ENCODE data around the gene FRMD4B. TPM values are rescaled to one million over a fixed set of nuclear protein-coding genes. Genes with fewer than 3 reads are reported as not detected.
"Not testable (repeated sequence)": the region's sequence is repeated elsewhere in the genome, so short reads cannot be mapped to it uniquely, and the experiment has no call there.

FRMD4B gene
- total RNA-seq, 5 donors from 2014 or later (not counting 1 experiment from before 2014, with no cell fraction given), result 5.5 to 23.1 (median 10.9) TPM

GRCh38 chr3:69236812-69237707 lies 148.8 kb downstream of the FRMD4B start:
- peak overlapping the region; percentile 14 for H3K27ac ChIP-seq (ENCODE audit: low read length)
- Mint-ChIP-seq H3K27me3 (no peaks in the 10 kb centered on the region), H3K36me3 (no peaks in the 10 kb centered on the region), H3K9me3 (no peaks in the 10 kb centered on the region), H3K4me3 (peak overlapping the region; percentile 41 to 74 (median 58)), H3K4me1 (peaks cover 21 to 30% (median 26%) of the 10 kb centered on the region in 3 donors), H3K27ac (peak overlapping the region; percentile 77 to 89)
- H3K9me3 ChIP-seq, result no peaks in the 10 kb centered on the region
- ATAC-seq (replicated peaks in 1 of 4), result peak; percentile 54 to 70 (median 62)
- no peaks in the 10 kb centered on the region for H3K36me3 ChIP-seq (ENCODE audit: control insufficient read depth in 2 of 2, extremely low read depth in 1 of 2, insufficient read depth in 1 of 2, low read length in 1 of 2)
- peaks cover 6 to 20% of the 10 kb centered on the region in 2 experiments for H3K4me1 ChIP-seq (ENCODE audit: control insufficient read depth in 1 of 2, extremely low read depth in 1 of 2, insufficient read depth in 2 of 2, low read length in 2 of 2)
- H3K4me3 ChIP-seq (ENCODE audit: control insufficient read depth in 1 of 2, extremely low read depth in 1 of 2, low read length in 1 of 2), result peak overlapping the region in 1 of 2 donors; percentile 10
- CTCF ChIA-PET, result interaction anchor here (0.6 to 2.7 kb wide), 7 partner anchors 13 to 209 kb away, joined by 4 to 11 read pairs (median 6); no protein-coding TSS in a partner anchor
- POLR2A ChIA-PET, result interaction anchor here in 1 of 2 donors (0.5 to 0.6 kb wide), 2 partner anchors 69 to 121 kb away, joined by 3 to 4 read pairs; no protein-coding TSS in a partner anchor
- H3K27me3 ChIP-seq (replicated peaks in 1 of 2; ENCODE audit: control insufficient read depth in 2 of 2, extremely low read depth in 1 of 2, insufficient read depth in 2 of 2, low read length in 1 of 2), result no peaks in the 10 kb centered on the region
- peak in 1 of 35 experiments; percentile 22 for DNase-seq
- WGBS (ENCODE audit: insufficient coverage), result 100% methylated on average over 1 of the region's 8 CpGs

DNA sequence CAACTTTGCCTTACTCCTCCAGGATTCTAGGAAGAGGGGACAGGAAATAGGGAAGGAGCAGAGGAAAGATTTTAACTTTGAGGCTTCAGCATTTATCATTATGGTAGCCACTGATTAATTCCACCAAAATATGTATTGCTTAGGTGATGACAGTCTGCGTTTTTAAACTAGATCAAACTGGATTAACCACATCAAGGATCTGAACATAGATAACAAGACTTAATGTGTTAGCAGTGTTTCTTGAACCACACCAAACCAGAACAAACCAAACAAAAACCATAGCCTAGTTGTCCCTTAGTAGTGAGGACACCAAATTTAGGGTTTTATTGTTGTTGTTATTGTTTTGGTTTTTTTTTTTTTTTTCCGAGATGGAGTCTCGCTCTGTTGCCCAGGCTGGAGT lies 150.0 kb downstream of the FRMD4B start:
- no peak overlapping the region for H3K4me3 ChIP-seq (ENCODE audit: control insufficient read depth in 1 of 2, extremely low read depth in 1 of 2, low read length in 1 of 2)
- ChIA-PET POLR2A (interaction anchor here in 1 of 2 donors (0.6 kb wide), 1 partner anchor 132 kb away, joined by 6 read pairs; no protein-coding TSS in a partner anchor), CTCF (interaction anchor here (0.5 to 2.7 kb wide), 6 partner anchors 11 to 74 kb away, joined by 3 to 11 read pairs (median 6); no protein-coding TSS in a partner anchor)
- Mint-ChIP-seq H3K27ac (peak overlapping the region; percentile 77 to 89), H3K4me3 (peak overlapping the region in 2 of 3 donors; percentile 41 to 74), H3K4me1 (peaks cover 21 to 30% (median 25%) of the 10 kb centered on the region in 3 donors), H3K36me3 (peaks cover 1% of the 10 kb centered on the region), H3K9me3 (no peaks in the 10 kb centered on the region), H3K27me3 (no peaks in the 10 kb centered on the region)
- H3K9me3 ChIP-seq, result no peaks in the 10 kb centered on the region
- H3K27me3 ChIP-seq (replicated peaks in 1 of 2; ENCODE audit: control insufficient read depth in 2 of 2, extremely low read depth in 1 of 2, insufficient read depth in 2 of 2, low read length in 1 of 2), result no peaks in the 10 kb centered on the region
- DNase-seq (peak in 1 of 35 experiments; percentile 52), ATAC-seq (replicated peaks in 1 of 4) (peak; percentile 23 to 73 (median 52))
- WGBS (ENCODE audit: insufficient coverage), result no CpG with 5 or more reads among the region's 3 CpGs
- H3K36me3 ChIP-seq (ENCODE audit: control insufficient read depth in 2 of 2, extremely low read depth in 1 of 2, insufficient read depth in 1 of 2, low read length in 1 of 2), result no peaks in the 10 kb centered on the region
- no peak overlapping the region for H3K27ac ChIP-seq (ENCODE audit: low read length)
- H3K4me1 ChIP-seq (ENCODE audit: control insufficient read depth in 1 of 2, extremely low read depth in 1 of 2, insufficient read depth in 2 of 2, low read length in 2 of 2), result peaks cover 6 to 20% of the 10 kb centered on the region in 2 experiments

DNA sequence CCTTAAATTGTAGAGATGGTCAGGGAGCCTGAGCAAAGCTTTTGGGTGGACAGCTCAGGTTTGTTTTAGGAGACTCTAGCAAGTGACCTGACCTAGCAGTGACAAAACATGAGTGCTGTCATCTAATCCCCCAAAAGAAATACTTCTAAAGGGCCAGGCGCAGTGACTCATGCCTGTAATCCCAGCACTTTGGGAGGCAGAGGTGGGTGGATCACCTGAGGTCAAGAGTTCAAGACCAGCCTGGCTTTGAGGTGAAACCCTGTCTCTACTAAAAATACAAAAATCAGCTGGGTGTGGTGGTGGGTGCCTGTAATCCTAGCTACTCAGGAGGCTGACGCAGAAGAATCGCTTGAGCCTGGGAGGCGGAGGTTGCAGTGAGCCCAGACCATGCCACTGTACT lies 150.7 kb downstream of the FRMD4B start:
- POLR2A ChIA-PET, result interaction anchor here in 1 of 2 donors (1.2 kb wide), 1 partner anchor 26 kb away, joined by 5 read pairs; no protein-coding TSS in a partner anchor
- not testable (repeated sequence) for H3K27ac ChIP-seq (ENCODE audit: low read length); H3K4me3 Mint-ChIP-seq; H3K36me3 ChIP-seq (ENCODE audit: control insufficient read depth in 2 of 2, extremely low read depth in 1 of 2, insufficient read depth in 1 of 2, low read length in 1 of 2); H3K9me3 Mint-ChIP-seq; H3K36me3 Mint-ChIP-seq; H3K27me3 ChIP-seq (replicated peaks in 1 of 2; ENCODE audit: control insufficient read depth in 2 of 2, extremely low read depth in 1 of 2, insufficient read depth in 2 of 2, low read length in 1 of 2); H3K4me3 ChIP-seq (ENCODE audit: control insufficient read depth in 1 of 2, extremely low read depth in 1 of 2, low read length in 1 of 2); ATAC-seq (replicated peaks in 1 of 4); H3K9me3 ChIP-seq; DNase-seq; H3K27me3 Mint-ChIP-seq
- peaks cover 6 to 20% of the 10 kb centered on the region in 2 experiments for H3K4me1 ChIP-seq (ENCODE audit: control insufficient read depth in 1 of 2, extremely low read depth in 1 of 2, insufficient read depth in 2 of 2, low read length in 2 of 2)
- CTCF ChIA-PET, result interaction anchor here in 1 of 2 donors (0.6 to 2.7 kb wide), 2 partner anchors 28 to 71 kb away, joined by 4 to 11 read pairs; no protein-coding TSS in a partner anchor
- H3K27ac Mint-ChIP-seq, result peak overlapping the region in 1 of 2 donors; percentile 70
- peaks cover 21 to 30% (median 21%) of the 10 kb centered on the region in 3 donors for H3K4me1 Mint-ChIP-seq
- no CpG with 5 or more reads among the region's 4 CpGs for WGBS (ENCODE audit: insufficient coverage)

- Mint-ChIP-seq H3K4me3 (no peak overlapping the region), H3K9me3 (no peaks in the 10 kb centered on the region), H3K27ac (peak overlapping the region in 1 of 2 donors; percentile 17), H3K27me3 (no peaks in the 10 kb centered on the region), H3K4me1 (peaks cover 21 to 28% (median 21%) of the 10 kb centered on the region in 3 donors), H3K36me3 (peaks cover 4% of the 10 kb centered on the region)
- POLR2A ChIA-PET, result interaction anchor here (0.6 kb wide), 3 partner anchors 115 to 292 kb away, joined by 4 to 7 read pairs (median 4); no protein-coding TSS in a partner anchor
- Histone ChIP-seq H3K9me3 (no peaks in the 10 kb centered on the region), H3K27ac (ENCODE audit: low read length) (no peak overlapping the region), H3K4me3 (ENCODE audit: control insufficient read depth in 1 of 2, extremely low read depth in 1 of 2, low read length in 1 of 2) (no peak overlapping the region), H3K4me1 (ENCODE audit: control insufficient read depth in 1 of 2, extremely low read depth in 1 of 2, insufficient read depth in 2 of 2, low read length in 2 of 2) (peaks cover 6 to 19% of the 10 kb centered on the region in 2 experiments), H3K27me3 (replicated peaks in 1 of 2; ENCODE audit: control insufficient read depth in 2 of 2, extremely low read depth in 1 of 2, insufficient read depth in 2 of 2, low read length in 1 of 2) (no peaks in the 10 kb centered on the region), H3K36me3 (ENCODE audit: control insufficient read depth in 2 of 2, extremely low read depth in 1 of 2, insufficient read depth in 1 of 2, low read length in 1 of 2) (no peaks in the 10 kb centered on the region)
- ATAC-seq (replicated peaks in 1 of 4), result no peak
- WGBS (ENCODE audit: insufficient coverage), result no CpG with 5 or more reads among the region's 2 CpGs
- DNase-seq, result no peak
- CTCF ChIA-PET, result interaction anchor here in 1 of 2 donors (0.6 to 0.9 kb wide), 3 partner anchors 19 to 74 kb away, joined by 3 to 8 read pairs (median 3); no protein-coding TSS in a partner anchor
These were observed 153.4 kb downstream of the FRMD4B start for GRCh38 chr3:69232482-69232881.

GRCh38 chr3:69231929-69232440 lies 153.9 kb downstream of the FRMD4B start:
- H3K4me1 ChIP-seq (ENCODE audit: control insufficient read depth in 1 of 2, extremely low read depth in 1 of 2, insufficient read depth in 2 of 2, low read length in 2 of 2), result peaks cover 6 to 14% of the 10 kb centered on the region in 2 experiments
- no peak overlapping the region for H3K4me3 ChIP-seq (ENCODE audit: control insufficient read depth in 1 of 2, extremely low read depth in 1 of 2, low read length in 1 of 2)
- no peaks in the 10 kb centered on the region for H3K27me3 ChIP-seq (replicated peaks in 1 of 2; ENCODE audit: control insufficient read depth in 2 of 2, extremely low read depth in 1 of 2, insufficient read depth in 2 of 2, low read length in 1 of 2)
- no peak overlapping the region for H3K27ac ChIP-seq (ENCODE audit: low read length)
- no peaks in the 10 kb centered on the region for H3K36me3 ChIP-seq (ENCODE audit: control insufficient read depth in 2 of 2, extremely low read depth in 1 of 2, insufficient read depth in 1 of 2, low read length in 1 of 2)
- Mint-ChIP-seq H3K27me3 (no peaks in the 10 kb centered on the region), H3K36me3 (peaks cover 4% of the 10 kb centered on the region), H3K27ac (peak overlapping the region in 1 of 2 donors; percentile 17), H3K4me1 (peaks cover 17 to 23% (median 19%) of the 10 kb centered on the region in 3 donors), H3K9me3 (no peaks in the 10 kb centered on the region), H3K4me3 (no peak overlapping the region)
- ChIA-PET CTCF (no interaction called here), POLR2A (interaction anchor here (0.6 kb wide), 3 partner anchors 114 to 291 kb away, joined by 4 to 7 read pairs (median 4); no protein-coding TSS in a partner anchor)
- no peak for DNase-seq
- ATAC-seq (replicated peaks in 1 of 4), result no peak
- no peaks in the 10 kb centered on the region for H3K9me3 ChIP-seq
- 83% methylated on average over 5 of the region's 6 CpGs for WGBS (ENCODE audit: insufficient coverage)

- Mint-ChIP-seq H3K27ac (no peak overlapping the region), H3K4me3 (no peak overlapping the region), H3K9me3 (no peaks in the 10 kb centered on the region), H3K4me1 (no peaks in the 10 kb centered on the region), H3K36me3 (peaks cover 10% of the 10 kb centered on the region), H3K27me3 (no peaks in the 10 kb centered on the region)
- no peak overlapping the region for H3K27ac ChIP-seq (ENCODE audit: low read length)
- no CpG with 5 or more reads among the region's 1 CpG for WGBS (ENCODE audit: insufficient coverage)
- DNase-seq, result no peak
- no peaks in the 10 kb centered on the region for H3K36me3 ChIP-seq (ENCODE audit: control insufficient read depth in 2 of 2, extremely low read depth in 1 of 2, insufficient read depth in 1 of 2, low read length in 1 of 2)
- H3K27me3 ChIP-seq (replicated peaks in 1 of 2; ENCODE audit: control insufficient read depth in 2 of 2, extremely low read depth in 1 of 2, insufficient read depth in 2 of 2, low read length in 1 of 2), result no peaks in the 10 kb centered on the region
- POLR2A ChIA-PET, result no interaction called here
- ATAC-seq (replicated peaks in 1 of 4), result no peak
- no peaks in the 10 kb centered on the region for H3K4me1 ChIP-seq (ENCODE audit: control insufficient read depth in 1 of 2, extremely low read depth in 1 of 2, insufficient read depth in 2 of 2, low read length in 2 of 2)
- CTCF ChIA-PET, result no interaction called here
- H3K4me3 ChIP-seq (ENCODE audit: control insufficient read depth in 1 of 2, extremely low read depth in 1 of 2, low read length in 1 of 2), result no peak overlapping the region
- no peaks in the 10 kb centered on the region for H3K9me3 ChIP-seq
These were observed 159.8 kb downstream of the FRMD4B start for GRCh38 chr3:69226071-69226470.

All from T-cell (primary cell).